NCI-H146 (cell line): ENCODE data around the gene RBM8A.

Experiments
- DNase-seq: peaks from one replicate; lab custom pipeline; 2025; lab: John Stamatoyannopoulos, UW

RBM8A gene

GRCh38 chr1:145927063-145927886 is at the start of gene RBM8A:
Gene RBM8A, minus strand, starts transcription at chr1:145927484. Its CDS starts 58 bp downstream, at chr1:145927426.
- peak; percentile 99 for DNase-seq

GRCh38 chr1:145977016-145977415 is 49.7 kb upstream of the RBM8A start:
- no peak for DNase-seq

DNA sequence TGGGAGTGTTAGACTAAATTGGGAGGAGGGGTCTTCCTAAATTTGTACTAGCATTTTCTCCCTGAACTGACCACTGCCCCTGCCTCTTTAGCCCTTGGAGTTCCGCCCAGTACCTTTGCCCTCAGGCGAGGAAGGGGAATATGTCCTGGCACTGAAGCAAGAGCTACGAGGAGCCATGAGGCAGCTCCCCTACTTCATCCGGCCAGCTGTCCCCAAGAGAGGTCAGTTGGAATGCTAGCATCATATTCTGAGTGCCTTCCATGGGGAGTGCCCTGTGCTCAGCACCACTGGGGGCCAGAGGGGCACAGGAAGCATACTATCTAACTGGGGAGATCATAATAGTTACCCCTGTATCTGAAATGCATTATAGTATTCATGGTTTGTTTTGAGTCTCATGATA is 47.9 kb upstream of the RBM8A start:
- DNase-seq, result no peak

DNA sequence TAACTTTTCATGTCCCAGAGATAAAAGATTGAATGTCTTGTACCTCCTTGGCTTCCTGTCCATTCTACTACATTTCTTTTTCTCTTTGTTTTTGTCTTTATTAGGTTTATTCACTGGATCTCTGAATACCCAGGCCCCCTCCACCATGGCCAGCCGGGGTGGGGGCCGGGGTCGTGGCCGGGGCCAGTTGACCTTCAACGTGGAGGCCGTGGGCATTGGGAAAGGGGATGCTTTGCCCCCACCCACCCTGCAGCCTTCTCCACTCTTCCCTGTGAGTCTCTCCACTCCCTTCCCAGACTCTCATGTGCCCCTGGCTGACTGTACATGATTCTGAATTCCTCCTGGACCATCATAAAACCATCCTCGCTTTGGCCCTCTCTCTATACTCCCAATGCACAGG is 47.4 kb upstream of the RBM8A start:
- no peak for DNase-seq

DNA sequence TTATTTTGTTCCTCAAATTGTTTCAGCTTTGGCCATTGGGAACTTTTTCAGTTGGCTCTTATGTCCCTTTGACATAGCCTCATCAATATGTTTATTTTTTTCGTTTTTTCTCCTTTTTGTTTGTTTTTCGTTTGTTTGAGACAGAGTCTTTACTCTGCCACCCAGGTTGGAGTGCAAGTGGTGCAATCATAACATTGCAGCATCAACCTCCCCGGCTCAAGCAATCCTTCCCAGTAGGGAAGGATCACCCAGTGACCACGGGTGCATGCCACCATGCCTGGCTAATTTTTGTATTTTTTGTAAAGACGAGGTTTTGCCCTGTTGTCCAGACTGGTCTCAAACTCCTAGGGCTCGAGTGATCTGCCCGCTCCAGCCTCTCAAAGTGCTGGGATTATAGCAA is 45.3 kb upstream of the RBM8A start:
- DNase-seq, result no peak

DNA sequence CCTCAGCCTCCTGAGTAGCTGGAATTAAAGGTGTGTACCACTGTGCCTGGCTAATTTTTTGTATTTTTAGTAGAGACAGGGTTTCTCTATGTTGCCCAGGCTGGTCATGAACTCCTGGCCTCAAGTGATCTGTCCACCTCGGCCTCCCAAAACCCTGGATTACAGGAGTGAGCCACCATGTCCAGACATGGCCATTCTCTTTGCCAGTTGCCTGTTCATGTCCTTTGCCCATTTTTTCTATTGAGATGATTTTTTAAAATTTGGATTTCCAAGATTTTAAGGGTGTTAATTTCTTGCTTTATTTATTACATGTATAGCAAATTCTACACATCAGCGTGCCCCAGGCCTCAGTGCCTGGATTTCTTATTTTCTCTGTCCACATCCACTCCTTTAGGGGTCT is 40.0 kb upstream of the RBM8A start:
- DNase-seq, result no peak

- no peak for DNase-seq
Measured at GRCh38 chr1:145965119-145965744, 37.9 kb upstream of the RBM8A start.

GRCh38 chr1:145964328-145965118 is 37.2 kb upstream of the RBM8A start, which contains the start of the genes ANKRD34A and POLR3GL:
Gene ANKRD34A, minus strand, starts transcription at chr1:145964575. Its CDS starts 2,816 bp downstream, at chr1:145961759.
Gene POLR3GL, plus strand, starts transcription at chr1:145964690. Its CDS starts 10,176 bp downstream, at chr1:145974866.
- peak; percentile 96 for DNase-seq

DNA sequence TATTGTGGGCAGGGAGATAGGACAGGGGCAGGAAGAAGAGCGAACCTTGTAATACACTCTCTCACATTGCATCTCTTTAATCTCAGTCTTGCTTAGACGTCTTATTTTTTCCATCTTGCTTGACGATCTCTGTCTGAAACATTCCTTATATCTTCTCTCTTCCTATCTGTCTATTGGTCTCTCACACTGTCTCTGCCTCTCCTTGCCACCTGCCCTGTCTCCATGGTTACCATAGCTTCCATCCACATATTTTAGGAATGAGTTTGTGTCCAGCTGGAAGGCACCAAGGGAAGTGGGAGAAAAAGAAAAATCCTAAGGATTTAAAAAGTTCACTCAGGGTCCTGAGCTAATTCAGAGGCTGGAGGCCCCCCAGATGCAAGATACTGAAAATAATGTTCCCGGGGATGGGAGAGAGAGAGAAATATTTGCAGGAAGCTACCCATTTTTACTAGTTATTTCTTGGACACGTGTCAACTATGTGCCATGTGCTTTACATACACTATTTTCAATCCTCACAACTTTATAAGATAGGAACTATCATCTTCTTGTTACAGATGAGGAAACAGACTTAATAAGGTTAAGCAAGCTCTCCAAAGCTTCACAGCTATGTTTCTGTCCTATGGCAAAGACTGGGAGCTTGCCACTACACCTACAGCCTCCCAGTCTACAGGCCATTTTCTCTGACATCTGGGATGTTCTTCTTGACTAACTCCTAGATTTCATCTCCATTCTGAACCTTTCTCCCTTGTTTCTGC is 36.2 kb upstream of the RBM8A start:
- DNase-seq, result peak; percentile 41

GRCh38 chr1:145962157-145963102 is 35.1 kb upstream of the RBM8A start:
- peak; percentile 19 for DNase-seq

GRCh38 chr1:145961425-145962156 is 34.3 kb upstream of the RBM8A start:
- peak; percentile 39 for DNase-seq

- peak; percentile 34 for DNase-seq
Measured at GRCh38 chr1:145961109-145961424, 33.8 kb upstream of the RBM8A start.

- peak; percentile 83 for DNase-seq
Measured at GRCh38 chr1:145960468-145961108, 33.3 kb upstream of the RBM8A start.

- DNase-seq, result no peak
Measured at GRCh38 chr1:145959957-145960467, 32.7 kb upstream of the RBM8A start.

- no peak for DNase-seq
Measured at GRCh38 chr1:145959333-145959732, 32.0 kb upstream of the RBM8A start.

- no peak for DNase-seq
Measured at GRCh38 chr1:145958734-145959133, 31.4 kb upstream of the RBM8A start.

DNA sequence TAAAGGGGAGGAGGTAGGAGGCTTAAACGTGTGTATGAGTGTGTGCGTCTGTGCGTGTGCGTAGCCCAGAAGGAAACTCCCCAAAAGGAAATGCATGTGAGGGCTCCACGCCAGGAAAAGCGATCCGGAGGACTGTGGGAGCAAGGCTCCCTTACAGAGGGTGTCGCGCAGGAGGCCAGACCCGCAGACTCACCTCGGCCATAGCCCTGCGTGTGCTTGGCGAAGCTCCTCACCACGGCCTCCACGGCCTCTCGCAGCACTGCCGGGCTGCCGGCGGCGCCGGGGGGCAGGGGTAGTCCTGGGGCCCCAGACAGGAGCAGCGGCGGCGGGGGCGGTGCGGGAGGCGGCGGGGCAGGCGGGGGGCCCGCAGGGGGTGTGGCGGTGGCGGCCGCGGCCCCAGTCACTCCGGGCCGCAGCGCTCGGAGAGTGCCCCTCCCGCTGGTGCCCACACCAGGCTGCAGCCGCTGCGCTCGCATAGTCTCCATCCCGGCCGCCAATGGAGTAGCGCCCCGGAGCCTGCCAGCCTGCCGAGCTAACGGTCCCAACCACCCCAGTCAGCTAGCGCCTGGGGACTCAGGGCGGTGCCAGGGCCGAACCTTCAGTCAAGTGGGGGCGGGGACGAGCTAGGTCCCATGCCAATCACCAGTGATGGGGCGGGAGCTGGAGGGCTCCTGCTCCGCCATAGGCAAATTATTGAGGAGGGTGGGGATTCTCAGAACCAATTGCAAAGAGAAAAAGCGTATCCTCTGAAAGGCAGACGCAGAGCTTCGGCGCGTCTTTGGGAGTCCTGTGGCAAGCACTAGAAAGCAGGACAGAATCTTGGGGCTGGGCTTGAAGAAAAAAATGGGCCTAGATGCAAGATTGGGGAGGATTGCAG is 30.4 kb upstream of the RBM8A start, which contains the start of gene LIX1L:
Gene LIX1L (minus strand): TSS at position 575 of the 877 bp plus-strand sequence. CDS start 90 bp downstream, at position 485.
- peak; percentile 96 for DNase-seq
